HG03342 (cell line): Measurements from ENCODE around the gene ADIG.

Experiments
- ATAC-seq: cut with Tn5 transposase; IDR thresholded peaks from one replicate; pipeline ENCODE4 v1.9.1; 2021; ENCODE audit warnings: mild to moderate bottlenecking, moderate library complexity; ENCODE audit not compliant: unreplicated experiment

The ADIG gene

GRCh38 chr20:38628580-38629470 is 47.8 kb downstream of the ADIG start:
- ATAC-seq: no peak

GRCh38 chr20:38629979-38630378 is 49.0 kb downstream of the ADIG start:
- ATAC-seq: no peak

- ATAC-seq: no peak
These were observed 49.7 kb downstream of the ADIG start for GRCh38 chr20:38630727-38631126.

- ATAC-seq: no peak
These were observed 50.4 kb downstream of the ADIG start for GRCh38 chr20:38631155-38632022.

- ATAC-seq: no peak
These were observed 52.6 kb downstream of the ADIG start for GRCh38 chr20:38633577-38634093.

- ATAC-seq: no peak
These were observed 54.8 kb downstream of the ADIG start for GRCh38 chr20:38635721-38636288.
